Measurements from ENCODE around the gene RPS14.

RPS14 gene

GRCh38 chr5:150449517-150450339, at the start of gene RPS14:
Gene RPS14, minus strand, starts transcription at chr5:150449739. Its CDS starts 2,006 bp downstream, at chr5:150447733.
- peak; percentile 98 for DNase-seq

GRCh38 chr5:150498971-150499370, 49.4 kb upstream of the RPS14 start:
- DNase-seq: no peak

GRCh38 chr5:150498501-150498900, 49.0 kb upstream of the RPS14 start:
- no peak for DNase-seq

GRCh38 chr5:150497989-150498317, 48.4 kb upstream of the RPS14 start:
- DNase-seq: no peak

- no peak for DNase-seq
These were observed 47.9 kb upstream of the RPS14 start for GRCh38 chr5:150497274-150497988.

GRCh38 chr5:150496534-150496933, 47.0 kb upstream of the RPS14 start:
- DNase-seq: no peak

GRCh38 chr5:150496098-150496497, 46.6 kb upstream of the RPS14 start:
- DNase-seq: no peak

- DNase-seq: no peak
These were observed 43.1 kb upstream of the RPS14 start for GRCh38 chr5:150492621-150493020.

GRCh38 chr5:150491876-150492275, 42.3 kb upstream of the RPS14 start:
- DNase-seq: no peak

GRCh38 chr5:150490754-150491153, 41.2 kb upstream of the RPS14 start:
- DNase-seq: no peak

GRCh38 chr5:150490296-150490669, 40.7 kb upstream of the RPS14 start:
- DNase-seq: no peak

GRCh38 chr5:150489360-150490295, 40.1 kb upstream of the RPS14 start:
- DNase-seq: no peak

- no peak for DNase-seq
These were observed 39.2 kb upstream of the RPS14 start for GRCh38 chr5:150488519-150489359.

GRCh38 chr5:150487199-150488061, 37.9 kb upstream of the RPS14 start:
- no peak for DNase-seq

GRCh38 chr5:150486402-150487198, 37.1 kb upstream of the RPS14 start:
- peak; percentile 82 for DNase-seq

- peak; percentile 73 for DNase-seq
These were observed 36.3 kb upstream of the RPS14 start for GRCh38 chr5:150485693-150486401.

- DNase-seq: no peak
These were observed 35.6 kb upstream of the RPS14 start for GRCh38 chr5:150484964-150485692.

GRCh38 chr5:150481972-150482406, 32.5 kb upstream of the RPS14 start:
- DNase-seq: no peak

- DNase-seq: no peak
These were observed 32.1 kb upstream of the RPS14 start for GRCh38 chr5:150481708-150481965.

Data from activated CD8-positive, alpha-beta memory T cell treated with anti-CD3 and anti-CD28 coated beads for 24 hours (primary cell).